MCF 10A (cell line): Measurements from ENCODE around the gene OMD. TPM values are rescaled to one million over a fixed set of nuclear protein-coding genes. Genes with fewer than 3 reads are reported as not detected.

ENCODE experiments used
- BruUV-seq: library from RNA; stranded (reverse); fragments of 400-500 nt; replicated peaks from 2 replicates; lab custom pipeline; 2021; lab: Mats Ljungman, UMichigan
- CTCF ChIA-PET: fragments of 300-600 bp; sonication (Branson Sonifier 250); formaldehyde crosslinking; extraction: SDS; loops from one replicate; lab custom pipeline; 2021; ENCODE audit warnings: antibody characterized with exemption, inconsistent platforms; lab: Yijun Ruan, JAX
- POLR2A ChIA-PET: fragments of 300-600, 350-650 bp; sonication (Branson Sonifier 250); formaldehyde crosslinking; extraction: SDS; loops from one replicate; lab custom pipeline; 2020; ENCODE audit warnings: antibody characterized with exemption, inconsistent platforms; lab: Yijun Ruan, JAX
- DNase-seq: peaks from one replicate; pipeline ENCODE4 v3.0.0-alpha.2; 2018; ENCODE audit not compliant: unreplicated experiment
- H3K27ac Mint-ChIP-seq: one replicate; pipeline ENCODE4 v1.8.0; 2022; ENCODE audit warnings: mild to moderate bottlenecking, low read depth, mixed read lengths; ENCODE audit not compliant: unreplicated experiment
- H3K27me3 Mint-ChIP-seq: one replicate; pipeline ENCODE4 v1.8.0; 2022; ENCODE audit warnings: mixed read lengths; ENCODE audit not compliant: insufficient read depth, unreplicated experiment
- H3K36me3 Mint-ChIP-seq: one replicate; pipeline ENCODE4 v1.8.0; 2022; ENCODE audit warnings: mild to moderate bottlenecking, moderate library complexity, mixed read lengths; ENCODE audit not compliant: insufficient read depth, unreplicated experiment
- H3K4me1 Mint-ChIP-seq: one replicate; pipeline ENCODE4 v1.8.0; 2022; ENCODE audit warnings: mixed read lengths; ENCODE audit not compliant: insufficient read depth, unreplicated experiment
- H3K4me3 Mint-ChIP-seq: one replicate; pipeline ENCODE4 v1.8.0; 2022; ENCODE audit warnings: mild to moderate bottlenecking, moderate library complexity, mixed read lengths; ENCODE audit not compliant: unreplicated experiment
- H3K9me3 Mint-ChIP-seq: one replicate; pipeline ENCODE4 v1.8.0; 2022; ENCODE audit warnings: mixed read lengths; ENCODE audit not compliant: unreplicated experiment
- intact Hi-C: fragments of 100-400 bp; cut with micrococcal nuclease; formaldehyde crosslinking; loops from 2 replicates; pipeline ENCODE4 v1.14.1; 2022
- total RNA-seq: library from RNA; stranded (reverse); gene quantifications from 2 replicates; pipeline ENCODE4 v1.2.3, GENCODE V29; 2022
- TF ChIP-seq, protein P1 (sequence below): fragments of 200-600 bp; IDR thresholded peaks from one replicate; pipeline ENCODE4 v1.8.0; 2022; ENCODE audit warnings: antibody characterized with exemption, mild to moderate bottlenecking; ENCODE audit not compliant: unreplicated experiment

The OMD gene
- total RNA-seq, 1 experiment from 2014 or later, result 1.4 TPM

DNA sequence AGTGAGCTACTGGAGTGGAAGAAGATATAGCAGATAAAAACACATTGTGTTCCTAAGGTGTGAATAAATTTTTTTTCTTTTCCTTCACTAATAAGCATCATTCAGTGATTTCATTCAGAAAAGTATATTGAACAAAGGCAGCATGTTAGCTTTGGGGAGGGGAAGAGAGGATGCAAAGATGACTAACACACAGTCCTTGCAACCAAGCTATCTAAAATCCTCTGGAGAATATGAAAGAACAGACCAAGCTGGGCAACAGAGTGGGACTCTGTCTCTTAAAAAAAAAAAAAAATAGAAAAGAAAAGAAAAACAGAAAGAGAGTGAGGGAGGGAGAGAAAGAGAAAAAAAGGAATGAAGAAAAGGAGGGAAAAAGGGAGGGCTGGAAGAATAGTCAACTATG, 22.3 kb upstream of the OMD start:
- TF ChIP-seq, protein P1, sequence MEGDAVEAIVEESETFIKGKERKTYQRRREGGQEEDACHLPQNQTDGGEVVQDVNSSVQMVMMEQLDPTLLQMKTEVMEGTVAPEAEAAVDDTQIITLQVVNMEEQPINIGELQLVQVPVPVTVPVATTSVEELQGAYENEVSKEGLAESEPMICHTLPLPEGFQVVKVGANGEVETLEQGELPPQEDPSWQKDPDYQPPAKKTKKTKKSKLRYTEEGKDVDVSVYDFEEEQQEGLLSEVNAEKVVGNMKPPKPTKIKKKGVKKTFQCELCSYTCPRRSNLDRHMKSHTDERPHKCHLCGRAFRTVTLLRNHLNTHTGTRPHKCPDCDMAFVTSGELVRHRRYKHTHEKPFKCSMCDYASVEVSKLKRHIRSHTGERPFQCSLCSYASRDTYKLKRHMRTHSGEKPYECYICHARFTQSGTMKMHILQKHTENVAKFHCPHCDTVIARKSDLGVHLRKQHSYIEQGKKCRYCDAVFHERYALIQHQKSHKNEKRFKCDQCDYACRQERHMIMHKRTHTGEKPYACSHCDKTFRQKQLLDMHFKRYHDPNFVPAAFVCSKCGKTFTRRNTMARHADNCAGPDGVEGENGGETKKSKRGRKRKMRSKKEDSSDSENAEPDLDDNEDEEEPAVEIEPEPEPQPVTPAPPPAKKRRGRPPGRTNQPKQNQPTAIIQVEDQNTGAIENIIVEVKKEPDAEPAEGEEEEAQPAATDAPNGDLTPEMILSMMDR, result no peak
- DNase-seq, result no peak
- no TSS peak for BruUV-seq
- H3K27ac Mint-ChIP-seq, result peak overlapping the region; percentile 66
- H3K9me3 Mint-ChIP-seq, result no peaks in the 10 kb centered on the region
- POLR2A ChIA-PET, result interaction anchor here (1.2 to 1.8 kb wide), 2 partner anchors 16 to 34 kb away, joined by 4 read pairs; no protein-coding TSS in a partner anchor
- no peaks in the 10 kb centered on the region for H3K36me3 Mint-ChIP-seq
- CTCF ChIA-PET, result interaction anchor here (1.0 to 2.1 kb wide), 3 partner anchors 9 to 188 kb away, joined by 4 to 7 read pairs (median 6); no protein-coding TSS in a partner anchor
- no peaks in the 10 kb centered on the region for H3K4me1 Mint-ChIP-seq
- intact Hi-C loops, result no loop called here
- H3K27me3 Mint-ChIP-seq, result no peaks in the 10 kb centered on the region
- H3K4me3 Mint-ChIP-seq, result no peak overlapping the region

DNA sequence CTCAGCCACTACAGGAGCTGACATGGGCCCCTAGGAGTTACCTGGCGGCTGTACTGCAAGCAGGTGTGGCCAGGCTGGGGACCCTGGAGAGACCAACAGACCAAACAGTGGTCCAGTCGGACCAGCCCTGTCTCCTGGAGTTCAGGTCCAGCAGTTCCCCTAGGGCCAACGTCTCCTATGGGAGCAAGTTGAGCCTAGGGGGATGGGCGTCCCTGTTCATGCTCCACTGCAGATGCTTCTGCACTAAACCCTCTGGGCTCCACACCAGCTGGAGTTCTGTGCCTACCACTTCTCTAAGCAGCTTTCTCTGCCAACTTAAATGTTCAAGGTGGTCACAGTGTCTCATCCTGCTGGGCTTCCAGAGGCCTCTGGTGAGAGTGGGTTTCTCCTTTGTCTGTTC, 20.6 kb upstream of the OMD start:
- BruUV-seq, result no TSS peak
- DNase-seq, result no peak
- intact Hi-C loops, result no loop called here
- Mint-ChIP-seq H3K9me3 (no peaks in the 10 kb centered on the region), H3K27ac (no peak overlapping the region), H3K36me3 (no peaks in the 10 kb centered on the region), H3K27me3 (no peaks in the 10 kb centered on the region), H3K4me3 (no peak overlapping the region), H3K4me1 (peaks cover 3% of the 10 kb centered on the region)
- CTCF ChIA-PET, result interaction anchor here (0.5 to 1.0 kb wide), 3 partner anchors 101 to 270 kb away, joined by 3 read pairs; no protein-coding TSS in a partner anchor
- POLR2A ChIA-PET, result interaction anchor here (0.7 to 1.2 kb wide), 2 partner anchors 225 to 304 kb away, joined by 3 to 4 read pairs; partner anchors contain the start of gene IPPK
- TF ChIP-seq, protein P1, result no peak

GRCh38 chr9:92440751-92441046, 16.4 kb upstream of the OMD start:
- Mint-ChIP-seq H3K4me3 (no peak overlapping the region), H3K27me3 (no peaks in the 10 kb centered on the region), H3K4me1 (peaks cover 7% of the 10 kb centered on the region), H3K27ac (no peak overlapping the region), H3K9me3 (no peaks in the 10 kb centered on the region), H3K36me3 (no peaks in the 10 kb centered on the region)
- TF ChIP-seq, protein P1, result no peak
- DNase-seq, result no peak
- BruUV-seq, result no TSS peak
- ChIA-PET POLR2A (interaction anchor here (0.9 to 2.9 kb wide), 6 partner anchors 9 to 116 kb away, joined by 4 to 25 read pairs (median 6); partner anchors contain the start of genes CENPP, NOL8 and OMD), CTCF (interaction anchor here (0.8 to 2.3 kb wide), 2 partner anchors 15 to 114 kb away, joined by 4 to 6 read pairs; no protein-coding TSS in a partner anchor)
- intact Hi-C loops, result loop anchor here (1.0 to 2.0 kb wide), 3 partner anchors 66 to 350 kb away; no protein-coding TSS in a partner anchor

- Mint-ChIP-seq H3K9me3 (no peaks in the 10 kb centered on the region), H3K27me3 (no peaks in the 10 kb centered on the region), H3K4me3 (no peak overlapping the region), H3K27ac (peak overlapping the region; percentile 68), H3K36me3 (no peaks in the 10 kb centered on the region), H3K4me1 (peaks cover 7% of the 10 kb centered on the region)
- DNase-seq, result peak; percentile 81
- no TSS peak for BruUV-seq
- POLR2A ChIA-PET, result interaction anchor here (0.6 to 2.9 kb wide), 11 partner anchors 9 to 115 kb away, joined by 3 to 25 read pairs (median 6); partner anchors contain the start of genes CENPP, NOL8 and OMD
- TF ChIP-seq, protein P1, result no peak
- CTCF ChIA-PET, result interaction anchor here (0.8 to 2.3 kb wide), 7 partner anchors 13 to 351 kb away, joined by 3 to 9 read pairs (median 4); no protein-coding TSS in a partner anchor
- intact Hi-C loops, result loop anchor here (1.0 to 10.0 kb wide), 7 partner anchors 66 to 351 kb away; no protein-coding TSS in a partner anchor
Observed at GRCh38 chr9:92439921-92440750, 15.9 kb upstream of the OMD start.
